ENCODE results near the gene NDUFB7. TPM values are rescaled to one million over a fixed set of nuclear protein-coding genes. Genes with fewer than 3 reads are reported as not detected.

NDUFB7 gene
- total RNA-seq, 1 donor from 2014 or later = 375 TPM

DNA sequence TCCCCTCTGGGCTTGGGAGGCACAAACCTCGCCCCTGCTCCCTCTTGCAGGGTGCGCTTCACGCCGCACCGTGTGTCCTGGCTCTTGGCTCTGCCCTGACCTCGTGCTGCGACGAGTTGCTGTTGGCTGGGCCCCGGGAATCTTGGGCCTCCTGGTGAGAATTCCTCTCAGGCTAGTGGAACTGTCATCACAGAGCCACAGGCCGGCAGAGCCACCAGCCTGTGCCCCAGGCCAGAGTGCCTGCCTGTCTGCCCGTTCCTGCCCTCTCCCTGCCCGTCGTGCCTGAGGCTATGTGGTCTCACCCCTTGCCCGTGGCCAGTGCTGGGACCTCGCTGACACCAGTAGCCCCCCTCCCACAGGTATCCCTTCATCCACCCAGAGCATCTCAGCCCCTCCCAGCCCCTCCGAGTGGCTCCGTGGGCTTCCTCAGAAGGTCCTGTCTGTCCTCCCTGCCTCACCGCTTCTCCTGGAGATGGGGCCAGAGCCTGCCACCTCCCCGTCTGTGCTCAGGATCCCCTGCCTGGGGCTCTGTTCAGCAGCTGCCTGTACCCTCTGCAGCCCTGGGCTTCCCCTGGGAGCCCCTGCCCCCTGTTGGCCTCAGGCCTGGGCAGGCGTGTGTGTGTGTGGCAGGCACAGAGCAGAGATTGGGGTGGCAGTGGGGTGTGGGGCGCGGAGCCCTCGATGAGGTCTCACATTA is 13.3 kb downstream of the NDUFB7 start:
- Histone ChIP-seq H3K27me3 (no peaks in the 10 kb centered on the region), H3K4me1 (peaks cover 72% of the 10 kb centered on the region), H3K4me3 (no peak overlapping the region), H3K27ac (peak overlapping the region; percentile 25), H3K9me3 (no peaks in the 10 kb centered on the region), H3K36me3 (peaks cover 0 to 1% of the 10 kb centered on the region in 2 donors)
- DNase-seq (ENCODE audit: extremely low spot score in 2 of 2) = no peak
- intact Hi-C loops (cut with DNase I) = no loop called here
- TF ChIP-seq POLR2AphosphoS5 (IDR thresholded peaks at IDR 0.05; ENCODE audit: insufficient read depth in 1 of 2, low read depth in 1 of 2) = no peak
- TF ChIP-seq, protein P1, sequence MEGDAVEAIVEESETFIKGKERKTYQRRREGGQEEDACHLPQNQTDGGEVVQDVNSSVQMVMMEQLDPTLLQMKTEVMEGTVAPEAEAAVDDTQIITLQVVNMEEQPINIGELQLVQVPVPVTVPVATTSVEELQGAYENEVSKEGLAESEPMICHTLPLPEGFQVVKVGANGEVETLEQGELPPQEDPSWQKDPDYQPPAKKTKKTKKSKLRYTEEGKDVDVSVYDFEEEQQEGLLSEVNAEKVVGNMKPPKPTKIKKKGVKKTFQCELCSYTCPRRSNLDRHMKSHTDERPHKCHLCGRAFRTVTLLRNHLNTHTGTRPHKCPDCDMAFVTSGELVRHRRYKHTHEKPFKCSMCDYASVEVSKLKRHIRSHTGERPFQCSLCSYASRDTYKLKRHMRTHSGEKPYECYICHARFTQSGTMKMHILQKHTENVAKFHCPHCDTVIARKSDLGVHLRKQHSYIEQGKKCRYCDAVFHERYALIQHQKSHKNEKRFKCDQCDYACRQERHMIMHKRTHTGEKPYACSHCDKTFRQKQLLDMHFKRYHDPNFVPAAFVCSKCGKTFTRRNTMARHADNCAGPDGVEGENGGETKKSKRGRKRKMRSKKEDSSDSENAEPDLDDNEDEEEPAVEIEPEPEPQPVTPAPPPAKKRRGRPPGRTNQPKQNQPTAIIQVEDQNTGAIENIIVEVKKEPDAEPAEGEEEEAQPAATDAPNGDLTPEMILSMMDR (IDR thresholded peaks at IDR 0.05) = no peak
- no peak for TF ChIP-seq POLR2A (IDR thresholded peaks at IDR 0.05)

DNA sequence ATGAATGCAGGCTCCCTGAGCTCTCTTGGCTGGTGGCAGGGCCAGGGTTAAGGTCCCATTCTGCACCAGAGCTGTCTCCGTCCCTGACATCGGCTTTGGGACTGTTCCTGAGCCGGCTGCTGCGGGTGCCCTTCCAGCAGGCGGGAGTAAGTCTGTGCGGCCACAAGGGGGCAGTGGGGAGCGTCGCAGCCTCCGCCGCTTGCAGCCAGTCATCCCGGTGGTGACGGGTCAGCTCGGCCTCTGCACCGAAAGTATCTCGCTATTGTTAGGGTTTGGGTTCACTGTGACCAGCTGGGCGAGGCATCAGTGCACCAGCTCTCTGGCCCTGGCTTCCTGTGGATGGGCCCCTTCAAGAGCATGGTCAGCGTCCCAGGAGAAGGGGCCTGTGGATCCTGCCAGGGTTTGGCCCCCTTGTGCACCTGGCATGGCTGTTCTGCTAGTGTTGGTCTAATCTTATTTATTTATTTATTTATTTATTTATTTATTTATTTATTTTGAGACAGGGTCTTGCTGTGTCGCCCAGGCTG is 15.1 kb downstream of the NDUFB7 start:
- intact Hi-C loops (cut with DNase I) = no loop called here
- TF ChIP-seq, protein P1 (IDR thresholded peaks at IDR 0.05) = peak; percentile 55 to 82 (median 61)
- TF ChIP-seq POLR2A (IDR thresholded peaks at IDR 0.05) = no peak
- peak in 1 of 2 donors; percentile 16 for TF ChIP-seq POLR2AphosphoS5 (IDR thresholded peaks at IDR 0.05; ENCODE audit: insufficient read depth in 1 of 2, low read depth in 1 of 2)
- H3K27ac ChIP-seq = peak overlapping the region; percentile 65
- no peaks in the 10 kb centered on the region for H3K9me3 ChIP-seq
- H3K36me3 ChIP-seq = no peaks in the 10 kb centered on the region
- peaks cover 70% of the 10 kb centered on the region for H3K4me1 ChIP-seq
- H3K27me3 ChIP-seq = no peaks in the 10 kb centered on the region
- no peak for DNase-seq (ENCODE audit: extremely low spot score in 2 of 2)
- peak overlapping the region in 1 of 2 donors; percentile 26 for H3K4me3 ChIP-seq

DNA sequence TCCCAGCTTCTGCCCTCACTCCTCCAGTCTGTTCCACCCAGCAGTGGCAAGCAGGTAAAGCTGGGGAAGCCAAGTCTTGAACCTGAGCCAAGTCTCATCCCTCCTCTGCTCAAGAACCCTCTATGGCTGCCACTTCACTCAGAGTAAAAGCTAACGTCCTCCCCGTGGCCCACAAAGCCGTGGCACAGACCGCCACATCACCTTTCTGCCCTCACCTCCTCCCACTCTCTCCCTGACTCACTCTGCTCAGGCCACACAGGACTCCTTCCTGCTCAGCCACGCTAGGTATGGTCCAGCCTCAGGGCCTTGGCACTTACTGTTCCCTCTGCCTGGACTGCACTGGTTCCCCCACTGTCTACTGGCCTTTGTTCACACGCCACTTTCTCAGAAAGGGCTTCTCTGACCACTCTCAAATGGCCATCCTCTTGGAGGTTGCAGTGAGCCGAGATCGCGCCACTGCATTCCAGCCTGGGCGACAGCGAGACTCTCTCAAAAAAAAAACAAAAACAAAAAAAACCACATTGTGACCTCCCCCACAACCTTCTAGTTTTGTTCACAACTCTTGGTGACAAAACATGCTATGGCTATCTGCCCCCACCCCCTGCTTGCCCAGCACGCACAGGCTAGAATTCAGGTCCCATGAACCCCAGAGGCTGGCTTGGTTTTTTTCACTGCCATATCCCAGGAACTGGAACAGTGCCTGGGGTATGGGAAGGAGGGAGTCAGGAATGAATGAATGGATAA is 15.8 kb downstream of the NDUFB7 start:
- H3K27me3 ChIP-seq = no peaks in the 10 kb centered on the region
- peak overlapping the region in 1 of 2 donors; percentile 26 for H3K4me3 ChIP-seq
- no peaks in the 10 kb centered on the region for H3K9me3 ChIP-seq
- peak overlapping the region; percentile 65 for H3K27ac ChIP-seq
- TF ChIP-seq POLR2A (IDR thresholded peaks at IDR 0.05) (no peak), POLR2AphosphoS5 (IDR thresholded peaks at IDR 0.05; ENCODE audit: insufficient read depth in 1 of 2, low read depth in 1 of 2) (no peak)
- TF ChIP-seq, protein P1 (IDR thresholded peaks at IDR 0.05) = no peak
- intact Hi-C loops (cut with DNase I) = no loop called here
- DNase-seq (ENCODE audit: extremely low spot score in 2 of 2) = no peak
- no peaks in the 10 kb centered on the region for H3K36me3 ChIP-seq
- H3K4me1 ChIP-seq = peaks cover 70% of the 10 kb centered on the region

DNA sequence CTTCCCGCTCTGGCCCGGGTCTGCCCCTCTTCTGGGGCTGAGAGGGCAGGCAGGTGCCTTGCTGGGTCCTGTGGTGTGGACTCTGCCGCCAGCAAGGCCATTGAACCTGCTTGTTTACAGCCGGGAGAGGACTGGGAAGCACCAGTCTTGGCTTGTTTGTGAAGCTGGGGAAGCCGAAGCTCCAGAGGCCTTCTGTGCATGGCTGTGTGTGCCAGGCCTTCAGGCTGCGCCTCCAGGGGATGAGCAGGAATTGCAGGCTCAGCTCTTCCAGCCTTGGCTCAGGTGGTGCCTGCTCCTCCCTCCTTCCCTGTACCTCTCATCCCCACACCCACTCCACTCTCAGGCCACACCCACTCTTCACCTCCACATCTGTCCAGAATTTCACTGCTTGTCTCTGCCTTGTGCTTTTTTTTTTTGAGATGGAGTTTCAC is 17.5 kb downstream of the NDUFB7 start:
- DNase-seq (ENCODE audit: extremely low spot score in 2 of 2) = no peak
- TF ChIP-seq, protein P1 (IDR thresholded peaks at IDR 0.05) = no peak
- TF ChIP-seq POLR2A (IDR thresholded peaks at IDR 0.05) = no peak
- no peak for TF ChIP-seq POLR2AphosphoS5 (IDR thresholded peaks at IDR 0.05; ENCODE audit: insufficient read depth in 1 of 2, low read depth in 1 of 2)
- Histone ChIP-seq H3K4me1 (peaks cover 70% of the 10 kb centered on the region), H3K9me3 (no peaks in the 10 kb centered on the region), H3K36me3 (no peaks in the 10 kb centered on the region), H3K27ac (peak overlapping the region; percentile 34), H3K4me3 (no peak overlapping the region), H3K27me3 (no peaks in the 10 kb centered on the region)
- intact Hi-C loops (cut with DNase I) = no loop called here
